RCC 7860 (cell line): ENCODE results near the gene TNFRSF25.

Experiments
- DNase-seq: peaks from one replicate; pipeline ENCODE4 v3.0.0-alpha.2; 2015; ENCODE audit warnings: low spot score
- FAIRE-seq: peaks from 2 replicates; lab custom pipeline; 2012; peaks lifted over from hg19 to GRCh38; lab: Jason Lieb, UNC

TNFRSF25 gene

DNA sequence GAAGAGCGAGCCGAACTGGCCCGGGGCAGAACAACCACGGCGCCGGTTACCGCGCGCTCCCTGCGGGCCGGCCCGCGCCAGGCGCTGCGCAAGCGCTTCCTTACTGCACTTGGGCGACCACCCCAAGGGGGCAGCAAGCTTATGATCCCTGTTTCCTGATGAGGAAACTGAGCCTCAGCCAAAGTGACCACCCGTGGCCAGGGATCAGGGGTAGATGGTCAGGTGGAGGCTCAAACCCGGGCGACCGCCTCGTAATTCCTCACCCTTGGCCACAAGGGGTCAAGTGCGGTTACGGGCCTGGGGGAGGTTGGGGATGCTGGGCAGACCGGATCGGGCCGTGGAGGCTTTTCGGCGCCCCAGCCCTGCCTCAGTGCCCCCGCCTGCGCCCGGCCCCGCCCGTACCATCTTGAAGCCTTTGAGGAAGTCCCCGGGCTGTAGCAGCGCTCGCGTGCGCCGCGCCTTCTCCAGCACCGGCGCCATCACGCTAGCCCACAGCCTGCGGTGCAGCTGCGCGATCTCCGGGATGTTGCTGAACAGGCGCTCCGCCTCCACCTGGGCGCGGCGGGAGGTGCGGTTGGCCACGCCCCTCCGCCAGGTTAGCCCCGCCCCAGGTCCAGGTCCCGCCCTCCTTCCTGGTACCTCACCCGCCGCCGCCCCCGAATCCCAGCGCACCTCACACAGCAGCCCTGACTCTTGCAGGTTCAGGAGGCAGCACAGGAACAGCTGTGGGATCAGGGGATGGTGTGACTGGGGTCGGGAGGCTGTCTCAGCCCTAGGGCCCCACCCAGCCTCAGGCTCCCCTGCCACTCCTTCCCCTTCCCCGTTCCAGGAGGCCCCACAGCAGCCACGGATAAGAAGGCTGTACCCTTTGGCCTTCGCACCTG is 5.4 kb upstream of the TNFRSF25 start:
- no peak for FAIRE-seq
- DNase-seq, result no peak

DNA sequence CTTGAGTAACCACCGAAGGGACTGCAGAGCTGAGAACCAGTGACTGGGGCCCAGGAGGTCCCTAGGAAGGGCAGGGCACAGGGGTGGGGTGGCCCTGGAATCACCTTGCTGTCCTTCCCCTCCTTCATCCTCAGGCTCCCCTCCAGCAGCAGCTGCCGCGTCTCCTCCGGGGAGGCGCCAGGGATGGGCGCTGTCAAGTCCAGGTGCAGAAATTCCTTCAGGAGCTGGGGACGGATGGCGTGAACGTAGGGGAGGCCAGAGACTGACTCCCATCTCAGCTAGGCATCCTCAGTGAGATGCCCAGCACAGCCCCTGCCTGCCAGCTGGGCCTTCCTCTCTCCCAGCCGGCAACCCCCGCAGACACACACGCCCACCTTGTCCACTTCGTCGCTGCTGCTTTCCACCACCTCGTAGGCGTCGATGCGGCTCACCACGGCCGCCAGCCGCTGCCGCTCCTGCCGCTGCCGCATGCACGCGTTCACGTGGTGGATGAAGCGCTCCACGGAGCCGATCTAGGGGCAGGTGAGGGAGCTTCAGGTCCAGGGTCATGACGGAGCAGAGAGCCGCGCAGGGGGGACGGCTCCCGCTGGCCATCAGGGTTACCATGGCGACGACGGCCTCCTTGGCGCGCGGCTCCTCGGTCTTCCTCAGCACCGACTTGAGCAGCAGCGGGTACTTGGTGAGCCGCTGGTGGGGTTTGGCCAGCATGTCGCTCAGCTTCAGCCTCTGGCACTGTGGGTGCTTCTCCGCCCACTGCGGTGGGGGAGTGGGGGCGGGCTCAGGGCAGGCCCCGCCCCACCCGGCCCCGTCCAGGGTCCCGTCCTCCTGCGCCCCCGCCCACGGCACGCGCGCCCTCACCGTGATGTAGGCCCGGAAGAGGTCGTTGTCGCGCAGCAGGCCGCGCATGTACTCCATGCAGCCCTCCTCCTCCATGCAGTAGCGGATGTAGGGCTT is 4.4 kb upstream of the TNFRSF25 start:
- DNase-seq, result no peak
- FAIRE-seq, result no peak

DNA sequence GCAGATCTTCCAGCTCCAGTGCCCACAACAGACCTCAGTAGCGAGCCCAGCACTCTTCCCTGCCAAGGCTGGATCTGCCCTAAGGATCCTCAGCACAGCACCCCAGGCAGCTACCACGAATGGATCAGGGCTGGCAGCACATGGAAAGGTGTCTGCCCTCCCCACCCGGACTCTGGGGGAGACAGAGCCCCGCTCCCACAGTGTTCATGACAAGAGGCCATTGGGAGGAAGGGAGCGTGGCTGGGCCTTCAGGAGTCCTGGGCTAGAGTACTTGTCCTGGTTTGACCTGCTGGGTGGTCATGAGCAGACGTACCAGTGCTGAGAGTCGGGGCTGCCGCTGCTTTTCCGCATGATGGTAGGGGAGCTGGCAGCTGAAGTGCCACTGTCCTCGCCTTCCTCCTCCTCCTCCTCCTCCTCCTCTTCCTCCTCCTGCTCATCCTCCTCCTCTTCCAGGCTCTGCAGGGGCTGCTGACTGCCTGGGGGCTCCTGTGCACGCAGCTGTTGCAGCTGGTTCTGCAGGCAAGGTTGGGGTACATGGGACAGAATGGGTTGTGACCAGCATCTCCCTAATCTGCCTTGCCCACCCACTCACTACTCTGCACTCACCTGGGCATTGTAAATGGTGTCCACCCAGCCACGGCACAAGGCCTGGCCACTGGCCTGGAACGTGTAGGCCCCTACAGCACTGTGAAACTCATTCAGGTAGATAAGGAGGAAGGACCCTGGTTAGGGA is 2.9 kb upstream of the TNFRSF25 start:
- no peak for DNase-seq
- no peak for FAIRE-seq

DNA sequence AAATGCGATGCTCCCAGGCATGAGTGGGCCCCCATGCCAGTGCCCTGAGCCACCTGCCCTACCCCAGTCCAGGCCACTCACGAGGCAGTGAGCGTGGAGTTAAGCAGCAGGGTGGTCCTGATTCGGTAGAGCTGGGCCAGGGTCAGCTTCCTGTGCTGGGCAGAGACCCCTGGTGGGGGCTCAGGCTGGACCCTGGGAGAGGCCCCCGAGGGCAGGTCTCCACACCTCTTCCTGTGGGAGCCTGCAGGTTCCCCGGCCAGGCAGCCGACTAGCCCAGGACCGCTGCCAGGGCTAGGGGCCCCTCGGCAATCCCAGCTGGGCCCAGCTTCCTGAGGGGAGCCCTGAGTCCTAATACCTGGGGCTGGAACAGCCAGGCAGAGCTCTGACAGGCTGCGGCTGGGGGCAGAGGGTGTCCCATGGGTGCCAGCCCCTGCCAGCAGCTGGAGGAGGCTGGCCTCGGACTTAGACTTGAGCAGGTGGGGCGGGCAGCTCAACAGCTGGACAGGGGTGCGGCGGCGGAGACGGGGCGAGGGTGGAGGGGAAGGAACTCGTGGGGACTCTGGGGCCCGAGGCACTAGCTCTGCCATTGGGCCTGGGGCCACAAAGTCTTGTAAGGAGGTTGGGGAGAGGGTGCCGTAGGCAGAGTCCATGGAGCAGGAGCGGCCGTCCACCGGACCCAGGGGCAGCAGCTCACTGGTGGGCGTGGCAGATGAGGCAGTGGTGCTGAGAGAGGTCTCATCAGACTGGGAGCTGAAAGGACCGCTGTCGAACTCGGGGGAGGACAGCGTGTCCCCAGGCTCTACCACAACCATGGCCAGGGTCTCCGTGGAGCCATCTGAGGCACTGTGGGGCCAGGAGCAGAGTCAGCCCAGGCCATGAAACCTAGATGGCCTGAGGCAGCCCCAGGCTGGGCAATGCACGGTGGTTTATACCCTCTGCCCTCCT is 2.0 kb upstream of the TNFRSF25 start:
- DNase-seq (no peak), FAIRE-seq (no peak)

DNA sequence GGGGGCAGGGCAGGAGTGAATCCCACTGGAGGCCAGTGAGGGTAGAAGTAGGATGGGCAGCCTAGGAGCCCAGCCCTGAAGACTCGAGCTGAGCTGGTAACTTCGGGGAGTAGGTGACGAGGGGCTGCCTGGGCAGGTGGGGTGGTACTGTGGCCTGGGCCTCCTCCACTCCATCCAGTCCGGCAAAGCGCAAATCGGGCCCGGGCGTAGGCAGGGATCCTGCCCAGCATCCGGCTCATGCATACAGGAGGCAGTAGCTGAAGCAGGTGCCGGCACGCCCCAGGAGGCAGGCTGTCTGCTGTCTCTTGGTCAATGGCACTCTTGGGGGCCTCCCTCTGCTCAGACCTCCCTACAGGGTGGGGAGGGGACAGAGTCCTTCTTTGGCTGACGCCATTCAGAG is 1.3 kb upstream of the TNFRSF25 start:
- FAIRE-seq (no peak), DNase-seq (no peak)

DNA sequence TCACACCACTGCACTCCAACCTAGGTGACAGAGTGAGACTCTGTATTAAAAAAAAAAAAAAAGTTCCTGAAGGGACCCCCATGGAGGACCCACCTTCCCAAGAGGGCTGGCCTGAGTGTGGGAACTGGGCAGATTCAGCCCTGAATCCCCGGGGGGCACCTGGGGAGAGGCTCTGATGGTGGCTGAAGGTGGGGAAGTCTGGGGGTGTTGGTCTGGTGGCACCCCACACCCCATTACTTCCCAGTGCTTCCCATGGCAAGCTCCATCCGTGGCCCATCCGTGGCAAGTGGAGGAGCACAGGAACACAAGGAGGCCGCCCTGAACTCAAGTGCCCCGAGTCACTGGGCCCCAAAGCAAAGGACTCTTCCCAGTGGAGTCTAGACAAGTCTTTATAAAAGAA is 778 bp upstream of the TNFRSF25 start:
- DNase-seq (no peak), FAIRE-seq (no peak)

DNA sequence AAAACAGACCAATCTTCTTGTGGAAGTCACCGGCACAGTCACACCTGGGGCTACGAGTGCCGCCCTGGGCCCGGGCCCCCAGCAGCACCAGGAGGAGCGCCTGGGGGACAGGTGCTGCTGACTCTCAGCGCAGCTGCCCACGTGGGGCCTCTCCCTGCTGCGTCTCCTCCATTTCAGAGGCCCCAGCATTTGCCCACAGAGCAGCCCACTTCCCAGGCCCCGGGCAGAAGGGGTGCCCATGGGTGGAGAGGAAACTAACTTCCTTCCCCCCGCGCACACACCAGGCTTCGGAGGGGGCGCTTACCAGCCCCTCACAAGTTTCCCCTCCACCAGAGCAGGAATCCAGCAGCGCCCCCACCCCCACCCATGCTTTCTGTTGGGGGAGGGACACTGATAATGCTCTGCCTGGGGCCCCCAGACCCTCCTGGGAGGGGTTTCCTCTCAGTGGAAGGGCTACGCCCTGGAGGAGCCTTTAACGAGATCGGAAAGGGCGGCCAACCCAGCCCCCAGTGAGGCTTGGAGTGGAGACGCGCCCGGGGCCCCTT is 440 bp downstream of the TNFRSF25 start:
- FAIRE-seq, result no peak
- DNase-seq, result no peak

DNA sequence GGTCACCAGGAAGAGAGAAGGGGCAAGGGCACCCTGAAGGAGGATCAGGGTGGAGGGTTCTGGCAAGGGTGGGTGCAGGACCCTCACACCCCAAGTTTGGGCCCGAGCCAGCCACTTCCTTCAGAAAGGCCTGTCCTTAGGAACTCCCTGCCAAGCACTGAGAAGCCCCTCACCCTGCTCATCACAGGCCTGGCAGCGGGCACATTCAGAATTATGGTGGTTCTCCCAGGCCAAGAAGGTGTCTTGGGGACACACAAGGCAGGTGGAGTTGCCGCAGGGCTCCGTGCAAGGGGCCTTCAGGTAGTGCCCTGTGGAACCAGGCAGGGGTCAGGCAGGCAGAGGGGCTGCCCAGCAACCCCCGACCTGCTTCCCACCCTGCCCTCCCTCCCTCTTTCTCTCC is 1.1 kb downstream of the TNFRSF25 start:
- FAIRE-seq (no peak), DNase-seq (no peak)

DNA sequence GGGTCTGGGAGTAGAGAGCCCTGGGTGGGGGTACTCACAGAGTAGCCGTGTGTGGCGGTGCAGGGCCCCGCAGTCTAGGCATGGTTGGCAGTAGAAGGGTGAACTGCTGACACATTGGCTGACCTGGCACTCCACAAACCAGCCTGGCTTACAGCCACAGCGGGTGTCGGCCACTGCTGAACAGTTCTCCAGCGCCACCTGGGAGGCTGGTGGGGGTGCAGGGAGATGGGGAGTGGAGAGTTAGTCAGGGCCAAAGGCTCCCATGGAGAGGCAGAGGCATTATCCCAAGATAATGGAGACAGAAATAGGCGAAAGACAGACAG is 1.5 kb downstream of the TNFRSF25 start:
- FAIRE-seq (no peak), DNase-seq (no peak)

DNA sequence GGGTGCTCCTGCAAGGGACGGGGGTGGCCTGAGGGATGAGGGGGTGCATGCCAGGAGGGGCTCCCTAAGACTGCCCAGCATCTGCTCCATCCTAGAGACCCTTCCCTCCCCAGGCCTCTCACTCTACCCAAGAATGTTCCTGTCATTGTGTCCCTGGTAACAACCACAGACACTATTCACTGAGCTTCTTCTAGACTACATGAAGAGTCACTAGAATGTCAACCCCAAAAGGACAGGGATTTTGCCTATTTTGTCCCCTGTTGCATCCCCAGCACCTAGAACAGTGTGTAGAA is 2.9 kb downstream of the TNFRSF25 start:
- DNase-seq (no peak), FAIRE-seq (no peak)

DNA sequence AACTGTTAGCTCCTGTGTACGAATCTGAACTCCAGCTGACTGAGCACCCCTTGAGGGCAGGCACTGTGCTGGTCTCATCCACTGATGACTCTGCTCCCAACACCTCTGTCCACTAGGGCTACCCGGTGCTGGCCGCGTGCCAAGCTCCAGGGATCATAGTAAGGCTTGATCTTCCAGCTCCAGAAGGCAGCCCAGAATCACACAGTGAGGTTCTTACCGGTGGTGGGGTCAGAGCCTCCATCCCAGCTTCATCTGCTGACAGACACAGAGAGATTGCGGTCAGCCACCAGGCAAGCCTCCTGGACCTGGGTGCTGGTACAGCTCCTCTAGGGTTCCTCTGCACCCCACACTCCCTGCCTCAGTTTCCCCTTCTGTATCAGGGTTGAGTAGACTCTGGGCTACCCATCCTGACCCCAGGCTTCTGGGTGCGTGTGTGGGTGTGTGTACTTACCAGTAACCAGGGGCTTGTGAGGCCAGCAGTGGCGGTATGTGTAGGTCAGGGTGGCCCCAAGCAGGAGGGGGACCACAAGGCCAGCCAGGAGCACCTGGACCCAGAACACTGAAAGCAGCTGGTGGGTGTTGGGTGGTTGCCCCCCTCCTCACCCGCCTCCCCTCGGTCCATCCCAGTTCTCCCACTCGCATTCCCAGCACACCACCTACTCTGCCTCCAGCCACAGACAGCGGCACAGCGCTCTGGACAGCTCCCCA is 3.4 kb downstream of the TNFRSF25 start:
- DNase-seq, result no peak

DNA sequence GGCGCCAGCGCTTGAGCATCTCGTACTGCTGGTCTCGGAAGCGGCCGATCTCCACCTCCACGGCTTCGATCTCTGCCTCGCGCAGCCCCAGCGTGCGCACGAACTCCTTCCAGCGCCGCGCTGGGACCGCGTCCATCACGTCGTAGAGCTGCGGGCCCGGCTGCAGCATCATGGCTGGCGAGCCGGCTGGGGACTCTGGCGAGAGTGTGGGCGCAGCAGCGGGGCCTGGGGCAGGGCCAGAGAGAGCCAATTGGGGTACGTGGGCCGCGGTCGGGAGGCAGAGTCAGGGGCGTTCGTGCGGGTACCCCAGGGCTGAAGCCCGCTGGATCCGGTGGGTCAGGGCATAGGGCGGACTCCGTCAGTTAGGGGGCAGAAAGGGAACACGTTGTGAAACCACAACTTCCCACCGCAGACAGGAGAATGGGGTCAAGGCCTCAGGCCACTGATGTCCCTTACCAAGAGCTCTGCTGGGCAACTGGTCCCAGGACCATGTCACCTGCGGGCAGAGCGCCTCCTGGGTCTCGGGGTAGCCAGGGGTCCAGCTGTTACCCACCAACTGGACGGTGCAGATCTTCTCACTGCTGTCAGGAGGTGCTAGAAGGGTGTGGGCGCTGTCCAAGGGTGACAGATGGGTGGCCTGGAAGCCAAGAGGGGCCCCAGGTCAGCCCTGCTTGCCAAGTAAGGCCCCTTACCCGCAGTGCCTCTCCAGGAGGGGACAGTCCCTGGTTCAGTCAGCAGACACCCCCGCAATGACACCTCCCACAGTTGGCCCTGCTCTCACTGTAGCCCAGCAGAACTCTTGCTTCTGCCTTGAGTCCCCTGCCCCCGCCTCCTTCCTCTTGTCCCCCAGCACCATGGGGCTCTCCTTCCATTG is 4.2 kb downstream of the TNFRSF25 start:
- no peak for FAIRE-seq
- DNase-seq, result no peak

More for the DNA sequence above, 3.4 kb downstream of the TNFRSF25 start:
- no peak for FAIRE-seq

DNA sequence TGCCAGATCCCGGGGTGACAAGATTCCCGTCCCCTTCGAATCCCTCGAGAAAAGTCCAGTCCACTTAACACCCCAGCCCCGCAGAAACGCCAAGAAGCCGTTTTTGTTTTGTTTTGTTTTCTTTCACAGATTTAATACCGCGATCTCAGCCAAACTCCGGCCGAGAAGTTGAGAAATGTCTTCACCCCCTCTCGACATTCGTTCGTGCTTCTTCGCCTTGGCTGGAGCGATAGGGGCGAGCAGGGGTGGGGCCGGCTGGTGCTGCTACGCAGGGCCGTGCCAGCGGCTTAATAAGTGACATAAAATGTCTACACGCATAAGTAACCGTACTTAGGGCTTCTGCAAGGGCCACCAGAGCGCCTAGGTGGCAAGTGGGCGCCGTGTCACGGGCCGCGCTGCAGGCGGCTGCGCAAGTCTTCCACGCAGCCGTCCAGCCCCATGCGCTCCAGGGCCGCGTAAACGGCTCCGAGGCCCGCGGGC is 4.9 kb downstream of the TNFRSF25 start:
- no peak for DNase-seq
- no peak for FAIRE-seq

DNA sequence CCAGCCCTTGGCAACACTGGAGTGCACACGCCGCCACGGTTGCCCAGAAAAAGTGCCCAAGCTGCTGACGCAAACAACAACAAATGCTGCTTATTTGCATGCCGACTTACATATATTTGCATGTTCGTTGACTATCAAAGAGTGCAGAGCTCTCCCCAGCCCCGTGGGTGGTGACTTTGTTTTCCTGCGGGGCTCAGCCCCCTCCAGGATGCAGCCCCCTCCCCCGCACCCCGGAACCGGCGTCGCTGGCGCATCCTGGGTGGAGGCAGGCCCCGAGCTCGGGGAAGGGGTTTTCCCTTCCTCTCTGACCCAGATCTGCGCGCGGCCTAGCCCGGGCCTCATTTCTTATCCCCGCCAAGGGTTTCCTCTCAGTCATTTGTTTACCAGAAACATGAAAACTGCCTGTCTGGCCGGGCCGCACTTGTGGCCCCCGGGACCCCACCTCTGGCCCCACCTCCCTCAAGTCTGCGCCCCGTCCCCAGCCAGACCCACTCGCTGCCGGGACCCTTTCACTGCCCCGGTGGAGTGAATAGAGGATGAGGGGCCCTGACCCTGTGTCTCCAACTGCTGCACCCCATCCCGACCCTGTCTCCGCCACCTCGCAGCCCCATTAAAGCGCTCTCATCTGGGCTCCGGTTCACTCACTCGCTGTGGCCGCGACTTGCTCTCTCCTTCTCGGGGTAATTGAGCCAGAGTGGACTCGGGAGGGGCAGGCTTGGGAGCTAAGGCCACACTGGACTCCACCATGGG is 5.5 kb downstream of the TNFRSF25 start:
- DNase-seq (no peak), FAIRE-seq (no peak)

DNA sequence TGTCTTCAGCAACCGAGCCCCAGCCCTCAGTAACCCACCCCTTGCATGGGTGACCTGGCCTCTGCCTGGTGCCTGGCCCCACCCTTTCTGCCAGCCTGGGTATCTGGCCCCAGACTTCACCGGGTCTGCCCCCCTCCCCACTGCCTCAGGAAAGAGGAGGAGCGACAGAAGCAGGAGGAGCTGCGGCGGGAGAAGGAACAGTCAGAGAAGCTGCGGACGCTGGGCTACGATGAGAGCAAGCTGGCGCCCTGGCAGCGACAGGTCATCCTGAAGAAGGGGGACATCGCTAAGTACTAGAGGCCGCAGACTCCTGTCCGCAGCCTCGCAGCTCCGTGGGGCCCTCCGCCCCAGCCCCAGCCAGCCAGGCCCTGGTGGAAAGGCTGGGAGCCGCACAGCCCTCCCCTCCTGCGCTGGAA is 6.1 kb downstream of the TNFRSF25 start:
- DNase-seq (no peak), FAIRE-seq (no peak)

DNA sequence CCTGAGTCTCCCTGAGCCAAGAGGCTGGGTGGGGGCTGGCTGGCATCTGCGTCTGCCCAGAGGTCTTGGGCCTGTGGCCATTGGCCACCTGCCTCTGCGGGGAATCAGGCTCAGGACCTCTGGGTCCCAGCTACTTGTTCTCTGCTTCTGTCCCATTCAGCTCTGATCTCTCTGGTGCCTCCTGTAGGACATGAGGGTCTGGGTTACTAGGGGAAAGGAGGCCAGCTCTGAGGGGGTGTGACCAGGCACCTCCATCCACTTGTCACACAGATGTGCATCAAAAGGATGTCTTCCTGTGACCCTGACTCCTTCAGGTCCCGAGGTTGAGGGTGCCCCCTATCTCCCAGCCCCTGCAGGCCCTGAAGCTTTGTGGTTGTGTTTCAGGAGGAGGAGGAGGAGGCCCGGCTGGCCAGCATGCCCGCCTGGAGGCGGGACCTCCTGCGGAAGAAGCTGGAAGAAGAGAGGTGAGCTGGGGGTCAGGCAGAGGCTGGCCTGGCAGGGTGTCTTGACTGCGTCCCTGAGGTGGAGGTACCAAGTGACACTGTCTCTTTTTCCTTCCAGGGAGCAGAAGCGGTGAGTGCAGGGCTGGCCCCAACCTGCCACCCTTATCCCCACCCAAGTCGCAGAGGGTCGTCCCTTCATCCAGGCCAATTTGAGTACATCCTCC is 9.0 kb downstream of the TNFRSF25 start:
- FAIRE-seq, result no peak
- DNase-seq, result no peak
